Hematopoietic multipotent progenitor cell treated with erythropoietin and hydrocortisone succinate and interleukin-3 and kit ligand, for 8 days (in vitro differentiated cells): ENCODE results near the gene ASF1A.

Source experiments
- DNase-seq: peaks from one replicate; pipeline ENCODE4 v3.0.0-alpha.2; 2015

ASF1A gene

GRCh38 chr6:118917546-118918328, 23.8 kb downstream of the ASF1A start:
- no peak for DNase-seq

- DNase-seq = no peak
Observed at GRCh38 chr6:118918329-118918725, 24.4 kb downstream of the ASF1A start.

- DNase-seq = no peak
Observed at GRCh38 chr6:118921084-118921483, 27.1 kb downstream of the ASF1A start.

- no peak for DNase-seq
Observed at GRCh38 chr6:118923035-118923434, 29.1 kb downstream of the ASF1A start.

GRCh38 chr6:118930680-118931079, 36.7 kb downstream of the ASF1A start:
- DNase-seq = no peak

- DNase-seq = no peak
Observed at GRCh38 chr6:118931436-118931835, 37.5 kb downstream of the ASF1A start.

- DNase-seq = no peak
Observed at GRCh38 chr6:118932421-118932820, 38.5 kb downstream of the ASF1A start.

- no peak for DNase-seq
Observed at GRCh38 chr6:118933855-118934460, 40.0 kb downstream of the ASF1A start.

GRCh38 chr6:118934461-118935330, 40.7 kb downstream of the ASF1A start, which contains the start of gene MCM9:
TSS of gene MCM9 (minus strand) at chr6:118935159. CDS start at chr6:118931723, 3,436 bp downstream.
- DNase-seq = peak; percentile 90

GRCh38 chr6:118935331-118935668, 41.3 kb downstream of the ASF1A start:
- DNase-seq = no peak

GRCh38 chr6:118935978-118936703, 42.2 kb downstream of the ASF1A start:
- no peak for DNase-seq

GRCh38 chr6:118939683-118940082, 45.7 kb downstream of the ASF1A start:
- DNase-seq = no peak

GRCh38 chr6:118940770-118941169, 46.8 kb downstream of the ASF1A start:
- no peak for DNase-seq

GRCh38 chr6:118945217-118945616, 51.3 kb downstream of the ASF1A start:
- DNase-seq = no peak

- DNase-seq = no peak
Observed at GRCh38 chr6:118952683-118953082, 58.7 kb downstream of the ASF1A start.

GRCh38 chr6:118953391-118953790, 59.4 kb downstream of the ASF1A start:
- no peak for DNase-seq
